ENCODE measurements around the gene C8A.

The C8A gene

DNA sequence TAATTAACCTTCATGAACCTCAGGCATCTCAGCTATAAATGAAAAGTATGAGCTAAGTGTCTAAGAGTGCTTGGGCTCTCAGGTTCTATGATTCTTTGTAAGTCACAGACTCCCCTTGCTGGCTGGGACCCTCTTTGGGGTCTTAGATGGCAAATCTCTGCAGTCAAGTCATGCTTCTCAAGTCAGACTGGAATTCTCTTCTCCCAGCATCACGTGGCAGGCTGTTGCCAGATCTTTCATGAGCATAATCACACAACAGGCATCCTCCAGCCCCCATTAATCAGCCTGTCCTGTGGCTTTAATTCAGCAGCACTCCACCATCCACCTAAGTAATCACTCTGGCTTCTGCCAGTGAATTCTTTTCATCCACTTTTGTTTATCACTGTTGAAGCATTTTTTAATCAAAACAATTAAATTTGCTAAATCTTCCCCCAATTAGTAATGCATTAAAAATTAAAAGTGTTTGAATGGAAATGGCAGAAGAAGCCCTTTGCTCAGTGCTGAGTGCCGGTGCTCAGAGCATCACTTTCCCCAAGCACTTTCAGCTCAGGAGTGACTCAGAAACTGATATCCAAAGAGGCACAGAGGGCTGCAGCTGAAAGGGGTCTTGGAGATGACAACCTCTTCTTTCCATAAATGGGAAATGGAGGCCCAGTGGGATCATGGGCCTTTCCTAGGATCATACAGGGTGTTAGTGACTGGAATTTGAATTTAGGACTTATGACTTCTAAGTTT lies 50.2 kb downstream of the C8A start:
- Mint-ChIP-seq H3K27me3 (peaks cover 11% of the 10 kb centered on the region), H3K4me3 (no peak overlapping the region), H3K4me1 (no peaks in the 10 kb centered on the region), H3K36me3 (ENCODE audit: insufficient read depth) (no peaks in the 10 kb centered on the region), H3K27ac (ENCODE audit: low read depth) (no peak overlapping the region), H3K9me3 (no peaks in the 10 kb centered on the region)
- DNase-seq (ENCODE audit: low spot score in 2 of 2) (no peak), ATAC-seq (replicated peaks; ENCODE audit: extremely low read depth, poor library complexity, severe bottlenecking) (no peak)

DNA sequence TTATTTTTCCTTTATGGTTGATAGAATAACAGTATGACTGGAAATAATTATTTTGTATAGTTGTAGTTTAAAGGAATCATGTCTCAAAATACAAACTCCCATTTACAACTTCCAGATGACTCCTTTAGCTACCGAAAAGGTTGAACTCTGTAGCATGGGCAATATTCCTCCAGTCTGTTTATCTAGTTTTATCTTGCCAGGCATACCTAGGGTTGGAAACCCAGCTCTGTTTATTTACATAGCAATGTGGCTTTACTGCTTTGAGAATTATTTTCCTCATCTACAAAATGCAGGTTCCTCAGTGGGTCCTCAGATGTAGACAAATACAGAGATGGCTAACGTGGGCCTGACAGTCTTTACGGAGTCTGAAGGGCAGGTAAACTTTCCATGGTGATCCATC lies 51.1 kb downstream of the C8A start:
- no peaks in the 10 kb centered on the region for H3K36me3 Mint-ChIP-seq (ENCODE audit: insufficient read depth)
- DNase-seq (ENCODE audit: low spot score in 2 of 2) (no peak), ATAC-seq (replicated peaks; ENCODE audit: extremely low read depth, poor library complexity, severe bottlenecking) (no peak)
- H3K4me3 Mint-ChIP-seq = no peak overlapping the region
- H3K4me1 Mint-ChIP-seq = no peaks in the 10 kb centered on the region
- peaks cover 11% of the 10 kb centered on the region for H3K27me3 Mint-ChIP-seq
- H3K9me3 Mint-ChIP-seq = no peaks in the 10 kb centered on the region
- no peak overlapping the region for H3K27ac Mint-ChIP-seq (ENCODE audit: low read depth)

DNA sequence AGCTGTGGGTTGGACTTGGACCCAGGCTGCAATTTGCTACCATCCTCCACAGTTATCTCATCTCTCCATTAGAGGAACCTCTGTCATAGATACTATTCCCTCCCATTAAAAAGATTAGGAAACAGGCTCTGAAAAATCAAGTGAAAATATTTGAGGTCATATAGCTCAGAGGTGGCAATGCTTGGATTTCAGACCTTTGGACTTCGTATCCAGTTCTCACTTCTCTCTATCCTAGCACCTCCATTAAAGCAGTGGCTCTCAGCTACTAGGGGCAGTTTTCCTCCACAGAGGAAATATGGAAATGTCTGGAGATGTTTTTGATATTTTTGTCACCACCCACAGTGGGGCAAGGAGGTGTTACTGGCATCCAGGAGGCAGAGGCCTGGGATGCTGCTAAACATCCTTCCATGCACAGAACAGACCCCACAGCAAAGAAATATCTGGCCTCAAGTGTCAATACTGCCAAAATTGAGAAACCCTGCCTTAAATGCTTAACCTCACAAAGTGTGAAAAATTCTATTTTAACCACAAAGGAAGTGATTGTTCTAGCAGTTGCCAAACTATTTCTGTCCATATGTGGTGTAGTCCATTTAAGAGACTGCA lies 54.1 kb downstream of the C8A start:
- ATAC-seq (replicated peaks; ENCODE audit: extremely low read depth, poor library complexity, severe bottlenecking) (no peak), DNase-seq (ENCODE audit: low spot score in 2 of 2) (no peak)
- Mint-ChIP-seq H3K4me1 (no peaks in the 10 kb centered on the region), H3K4me3 (no peak overlapping the region), H3K27me3 (peaks cover 16% of the 10 kb centered on the region), H3K36me3 (ENCODE audit: insufficient read depth) (no peaks in the 10 kb centered on the region), H3K9me3 (no peaks in the 10 kb centered on the region), H3K27ac (ENCODE audit: low read depth) (peak overlapping the region; percentile 78)

DNA sequence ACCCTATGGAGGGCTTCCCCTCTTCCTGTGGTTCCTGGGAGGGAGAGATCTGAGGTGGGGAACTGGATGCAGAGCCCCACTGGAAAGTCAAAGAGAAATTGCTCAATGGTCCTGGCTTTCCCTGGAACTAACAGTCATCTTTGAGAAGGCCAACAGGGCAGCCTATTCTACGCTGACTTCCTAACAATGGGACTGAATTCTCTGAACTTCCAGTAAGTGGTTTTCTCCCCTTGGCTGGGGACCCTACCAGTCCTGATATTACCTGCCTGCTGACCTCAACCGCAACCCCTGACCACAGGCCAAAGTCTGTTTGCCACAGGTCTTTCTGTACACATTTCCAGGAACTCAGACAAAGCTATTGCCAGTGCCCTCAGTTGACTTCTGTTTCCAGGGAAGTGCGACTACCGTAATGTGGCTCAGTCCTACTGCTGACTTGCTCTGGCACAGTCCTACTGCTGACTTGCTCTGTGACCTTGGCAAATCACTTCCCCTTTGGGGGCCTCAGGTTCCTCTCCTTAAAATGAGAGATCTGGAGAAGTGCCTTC lies 55.9 kb downstream of the C8A start:
- Mint-ChIP-seq H3K36me3 (ENCODE audit: insufficient read depth) (no peaks in the 10 kb centered on the region), H3K4me3 (no peak overlapping the region), H3K9me3 (no peaks in the 10 kb centered on the region), H3K4me1 (no peaks in the 10 kb centered on the region), H3K27ac (ENCODE audit: low read depth) (no peak overlapping the region), H3K27me3 (peaks cover 17% of the 10 kb centered on the region)
- no peak for DNase-seq (ENCODE audit: low spot score in 2 of 2)
- ATAC-seq (replicated peaks; ENCODE audit: extremely low read depth, poor library complexity, severe bottlenecking) = no peak

DNA sequence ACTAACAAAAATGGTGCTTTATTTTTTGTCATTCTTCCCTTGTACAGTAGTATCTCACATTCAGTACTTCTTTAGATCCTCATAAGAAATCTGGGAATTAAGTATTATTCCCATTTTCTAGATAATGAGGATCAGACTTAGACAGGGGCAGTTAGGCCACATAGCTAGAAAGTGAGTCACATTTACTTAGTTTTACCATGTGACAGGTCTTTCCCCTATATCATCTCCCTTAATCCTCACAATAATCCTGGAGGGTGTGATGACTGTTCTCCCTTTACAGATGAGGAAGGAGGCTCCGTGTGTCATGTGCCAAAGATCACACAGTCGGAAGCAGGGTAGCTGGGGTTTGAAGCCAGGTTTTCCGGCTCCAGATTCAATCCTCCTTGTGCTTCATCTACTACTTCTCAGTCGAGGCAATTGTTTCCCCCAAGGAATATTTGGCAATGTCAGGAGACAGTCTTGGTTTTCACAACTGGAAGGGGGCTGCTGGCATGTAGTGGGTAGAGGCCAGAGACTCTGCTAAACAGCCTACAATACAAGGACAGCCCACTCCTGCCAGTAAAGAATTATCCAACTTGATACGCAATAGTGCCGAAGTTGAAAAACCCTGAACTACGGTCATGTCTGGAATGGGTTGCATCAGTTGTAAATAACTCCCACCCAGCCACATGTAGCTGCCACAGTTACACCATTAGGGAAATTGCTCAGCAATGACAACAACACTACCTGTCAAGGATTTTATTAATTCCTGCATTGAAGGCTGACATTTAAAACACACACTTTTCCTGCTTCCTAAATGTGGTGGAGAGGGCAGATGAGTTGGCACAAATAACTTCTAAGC lies 56.7 kb downstream of the C8A start:
- no peaks in the 10 kb centered on the region for H3K36me3 Mint-ChIP-seq (ENCODE audit: insufficient read depth)
- no peak overlapping the region for H3K4me3 Mint-ChIP-seq
- no peaks in the 10 kb centered on the region for H3K9me3 Mint-ChIP-seq
- ATAC-seq (replicated peaks; ENCODE audit: extremely low read depth, poor library complexity, severe bottlenecking) = no peak
- H3K27ac Mint-ChIP-seq (ENCODE audit: low read depth) = no peak overlapping the region
- no peaks in the 10 kb centered on the region for H3K4me1 Mint-ChIP-seq
- no peak for DNase-seq (ENCODE audit: low spot score in 2 of 2)
- H3K27me3 Mint-ChIP-seq = peaks cover 23% of the 10 kb centered on the region

DNA sequence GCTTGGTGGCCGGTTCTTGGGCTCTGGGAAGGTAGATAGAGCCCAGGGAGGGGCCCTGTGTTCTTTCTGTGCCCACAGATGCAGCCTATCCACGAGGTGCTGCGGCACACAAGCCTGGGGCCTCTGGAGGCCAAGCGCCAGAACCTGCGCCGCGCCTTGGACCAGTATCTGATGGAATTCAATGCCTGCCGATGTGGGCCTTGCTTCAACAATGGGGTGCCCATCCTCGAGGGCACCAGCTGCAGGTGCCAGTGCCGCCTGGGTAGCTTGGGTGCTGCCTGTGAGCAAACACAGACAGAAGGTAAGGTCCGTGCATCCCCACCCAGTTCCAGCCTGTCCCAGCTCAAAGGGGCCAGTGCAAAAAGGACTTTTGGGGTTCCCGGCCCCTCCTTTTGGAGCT lies 57.7 kb downstream of the C8A start:
- no peaks in the 10 kb centered on the region for H3K4me1 Mint-ChIP-seq
- no peak for ATAC-seq (replicated peaks; ENCODE audit: extremely low read depth, poor library complexity, severe bottlenecking)
- no peak overlapping the region for H3K4me3 Mint-ChIP-seq
- peaks cover 23% of the 10 kb centered on the region for H3K27me3 Mint-ChIP-seq
- no peak overlapping the region for H3K27ac Mint-ChIP-seq (ENCODE audit: low read depth)
- H3K9me3 Mint-ChIP-seq = no peaks in the 10 kb centered on the region
- H3K36me3 Mint-ChIP-seq (ENCODE audit: insufficient read depth) = no peaks in the 10 kb centered on the region
- DNase-seq (ENCODE audit: low spot score in 2 of 2) = no peak

DNA sequence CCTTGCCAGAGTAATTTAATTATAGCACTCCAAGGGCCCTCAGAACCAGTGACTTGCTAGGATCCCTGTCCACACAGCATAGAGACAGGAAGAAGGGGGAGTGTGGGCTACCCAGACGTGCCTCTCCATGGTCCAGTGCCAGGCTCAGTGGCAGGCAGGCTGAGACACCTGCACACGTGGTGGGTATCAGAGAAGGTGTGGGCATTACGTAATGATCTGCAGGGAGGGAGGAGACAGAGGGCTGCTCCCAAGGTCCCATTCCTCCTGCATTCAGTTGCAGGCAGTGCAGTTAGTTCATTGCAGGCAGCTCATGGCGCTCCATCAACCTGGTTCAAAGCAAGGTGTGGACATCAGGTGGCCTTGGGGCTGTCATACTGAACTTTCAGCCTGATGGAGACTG lies 61.4 kb downstream of the C8A start:
- Mint-ChIP-seq H3K9me3 (no peaks in the 10 kb centered on the region), H3K4me1 (no peaks in the 10 kb centered on the region), H3K36me3 (ENCODE audit: insufficient read depth) (no peaks in the 10 kb centered on the region), H3K27me3 (peaks cover 23% of the 10 kb centered on the region), H3K4me3 (no peak overlapping the region), H3K27ac (ENCODE audit: low read depth) (no peak overlapping the region)
- no peak for ATAC-seq (replicated peaks; ENCODE audit: extremely low read depth, poor library complexity, severe bottlenecking)
- DNase-seq (ENCODE audit: low spot score in 2 of 2) = no peak

DNA sequence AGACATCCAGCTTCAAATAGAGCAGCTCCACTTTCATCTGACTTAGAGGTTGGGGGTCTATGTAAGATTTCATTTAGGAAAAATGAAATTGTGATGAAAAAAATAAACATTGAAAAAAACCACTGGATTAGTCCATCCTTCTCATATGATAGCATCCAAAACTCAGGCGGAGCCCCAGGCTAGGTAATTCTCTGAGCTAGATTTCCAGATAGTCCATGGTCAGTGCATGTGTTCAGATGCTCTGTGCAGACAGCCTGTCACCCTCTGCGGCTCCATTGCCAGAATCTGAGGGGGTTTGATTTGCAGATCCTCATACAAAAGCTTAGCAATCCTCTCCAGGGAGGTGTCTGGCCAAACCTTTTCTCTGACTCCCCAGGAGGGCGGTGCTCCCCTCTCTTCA lies 62.0 kb downstream of the C8A start:
- Mint-ChIP-seq H3K4me1 (no peaks in the 10 kb centered on the region), H3K27ac (ENCODE audit: low read depth) (no peak overlapping the region), H3K36me3 (ENCODE audit: insufficient read depth) (no peaks in the 10 kb centered on the region), H3K4me3 (no peak overlapping the region), H3K9me3 (no peaks in the 10 kb centered on the region), H3K27me3 (peaks cover 23% of the 10 kb centered on the region)
- ATAC-seq (replicated peaks; ENCODE audit: extremely low read depth, poor library complexity, severe bottlenecking) (no peak), DNase-seq (ENCODE audit: low spot score in 2 of 2) (no peak)

DNA sequence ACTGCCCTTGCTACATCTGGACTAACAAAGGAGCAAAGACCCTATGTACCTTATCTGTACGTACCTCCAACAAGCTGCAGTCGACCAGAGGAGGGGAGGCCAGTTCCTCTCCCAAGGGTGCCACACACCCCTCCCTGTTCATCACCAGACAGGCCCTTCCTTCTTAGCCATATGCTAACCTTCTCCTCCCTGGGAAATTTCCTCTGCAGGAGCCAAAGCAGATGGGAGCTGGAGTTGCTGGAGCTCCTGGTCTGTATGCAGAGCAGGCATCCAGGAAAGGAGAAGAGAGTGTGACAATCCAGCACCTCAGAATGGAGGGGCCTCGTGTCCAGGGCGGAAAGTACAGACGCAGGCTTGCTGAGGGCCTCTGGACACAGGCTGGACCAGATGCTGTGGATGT lies 62.8 kb downstream of the C8A start:
- Mint-ChIP-seq H3K27me3 (peaks cover 23% of the 10 kb centered on the region), H3K4me1 (no peaks in the 10 kb centered on the region), H3K4me3 (no peak overlapping the region), H3K9me3 (no peaks in the 10 kb centered on the region), H3K27ac (ENCODE audit: low read depth) (no peak overlapping the region), H3K36me3 (ENCODE audit: insufficient read depth) (no peaks in the 10 kb centered on the region)
- DNase-seq (ENCODE audit: low spot score in 2 of 2) = no peak
- ATAC-seq (replicated peaks; ENCODE audit: extremely low read depth, poor library complexity, severe bottlenecking) = no peak

DNA sequence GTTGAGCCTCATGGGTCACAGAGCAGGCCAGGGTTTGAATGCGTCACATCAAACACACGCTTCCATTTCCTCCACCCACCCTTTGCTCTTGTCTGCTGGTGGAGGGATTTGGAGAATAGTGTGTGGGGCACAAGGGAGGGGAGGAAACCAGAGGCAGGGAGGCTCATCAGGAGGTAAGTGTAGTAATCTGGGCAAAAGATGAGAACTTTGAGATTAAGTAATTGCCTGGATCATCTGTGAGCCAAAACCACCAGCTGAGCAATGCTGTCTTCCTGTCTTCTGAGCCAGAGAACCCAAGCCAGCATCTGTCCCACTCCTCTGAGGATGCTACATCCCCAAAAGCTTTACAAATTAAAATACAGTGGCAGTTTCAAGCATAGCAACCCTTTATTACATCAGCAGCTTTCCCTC lies 66.0 kb downstream of the C8A start:
- Mint-ChIP-seq H3K9me3 (no peaks in the 10 kb centered on the region), H3K27me3 (peaks cover 14% of the 10 kb centered on the region), H3K27ac (ENCODE audit: low read depth) (no peak overlapping the region), H3K4me1 (no peaks in the 10 kb centered on the region), H3K4me3 (no peak overlapping the region), H3K36me3 (ENCODE audit: insufficient read depth) (no peaks in the 10 kb centered on the region)
- DNase-seq (ENCODE audit: low spot score in 2 of 2) (no peak), ATAC-seq (replicated peaks; ENCODE audit: extremely low read depth, poor library complexity, severe bottlenecking) (no peak)

DNA sequence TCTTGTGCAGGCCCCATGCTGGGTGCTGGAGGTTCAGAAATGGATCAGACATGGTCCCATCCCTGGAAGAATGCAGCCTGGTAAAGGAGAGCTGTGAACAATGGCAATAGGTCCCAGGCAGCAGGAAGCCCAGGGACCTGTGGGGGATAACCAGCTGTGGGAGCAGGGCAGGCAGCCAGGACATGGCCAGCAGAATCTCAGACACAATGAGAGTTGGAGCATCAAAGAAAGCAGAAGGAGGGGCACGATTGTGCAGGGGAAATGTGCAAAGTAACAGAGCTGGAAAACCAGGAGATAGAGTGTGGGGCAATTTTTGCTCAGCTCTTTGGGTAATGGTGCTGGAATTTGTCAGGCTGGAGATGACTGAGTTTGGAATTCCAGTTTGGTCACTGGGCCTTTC lies 66.9 kb downstream of the C8A start:
- peaks cover 9% of the 10 kb centered on the region for H3K27me3 Mint-ChIP-seq
- no peaks in the 10 kb centered on the region for H3K36me3 Mint-ChIP-seq (ENCODE audit: insufficient read depth)
- ATAC-seq (replicated peaks; ENCODE audit: extremely low read depth, poor library complexity, severe bottlenecking) (no peak), DNase-seq (ENCODE audit: low spot score in 2 of 2) (no peak)
- H3K27ac Mint-ChIP-seq (ENCODE audit: low read depth) = no peak overlapping the region
- H3K4me1 Mint-ChIP-seq = no peaks in the 10 kb centered on the region
- H3K4me3 Mint-ChIP-seq = no peak overlapping the region
- H3K9me3 Mint-ChIP-seq = no peaks in the 10 kb centered on the region

DNA sequence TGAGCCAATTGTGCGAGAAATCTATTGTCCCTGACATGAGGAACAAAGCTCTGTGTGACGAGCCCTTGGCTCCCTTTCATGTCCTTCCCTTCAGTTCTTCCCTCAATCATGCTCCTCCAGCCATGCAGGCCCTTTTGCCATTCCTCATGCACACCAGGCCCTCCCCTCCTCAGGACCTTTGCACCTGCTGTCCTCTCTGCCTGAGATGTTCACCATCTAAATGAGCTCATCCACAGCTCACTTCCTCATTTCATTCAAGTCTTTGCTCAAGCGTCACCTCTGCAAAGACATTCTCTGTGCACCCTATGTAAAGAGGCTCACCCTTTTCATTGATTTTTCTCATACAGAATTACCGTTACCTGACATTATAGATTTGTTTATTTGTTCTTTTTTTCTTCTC lies 67.5 kb downstream of the C8A start:
- Mint-ChIP-seq H3K36me3 (ENCODE audit: insufficient read depth) (no peaks in the 10 kb centered on the region), H3K4me3 (no peak overlapping the region), H3K27ac (ENCODE audit: low read depth) (no peak overlapping the region), H3K9me3 (no peaks in the 10 kb centered on the region), H3K4me1 (no peaks in the 10 kb centered on the region), H3K27me3 (peaks cover 9% of the 10 kb centered on the region)
- DNase-seq (ENCODE audit: low spot score in 2 of 2) (no peak), ATAC-seq (replicated peaks; ENCODE audit: extremely low read depth, poor library complexity, severe bottlenecking) (no peak)

DNA sequence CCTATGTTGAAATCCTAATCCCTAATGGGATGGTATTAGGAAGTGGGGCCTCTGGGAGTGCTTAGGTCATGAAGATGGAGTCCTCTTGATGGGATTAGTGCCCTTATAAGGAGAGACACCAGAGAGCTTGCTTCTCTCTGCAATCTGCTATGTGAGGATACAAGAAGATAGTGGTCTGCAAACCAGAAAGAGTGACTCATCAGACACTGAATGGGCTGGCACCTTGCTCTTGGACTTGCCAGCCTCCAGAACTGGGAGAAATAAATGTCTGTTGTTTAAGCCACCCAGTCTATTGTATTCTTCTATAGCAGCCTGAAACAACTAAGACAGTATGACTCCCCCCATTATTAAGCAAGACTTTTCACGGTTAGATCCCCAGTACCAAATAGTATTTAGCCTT lies 67.9 kb downstream of the C8A start:
- DNase-seq (ENCODE audit: low spot score in 2 of 2) = no peak
- Mint-ChIP-seq H3K4me1 (no peaks in the 10 kb centered on the region), H3K9me3 (no peaks in the 10 kb centered on the region), H3K27ac (ENCODE audit: low read depth) (no peak overlapping the region), H3K4me3 (no peak overlapping the region), H3K27me3 (peaks cover 9% of the 10 kb centered on the region), H3K36me3 (ENCODE audit: insufficient read depth) (no peaks in the 10 kb centered on the region)
- ATAC-seq (replicated peaks; ENCODE audit: extremely low read depth, poor library complexity, severe bottlenecking) = no peak

Measured in central memory CD8-positive, alpha-beta T cell (primary cell).